Vagina (tissue), 2 donors: ENCODE measurements around the gene ZNF467.

Source experiments
- POLR2A ChIP-seq, 2 donors: fragments of 450-650 bp; IDR thresholded peaks; one replicate each; pipeline ENCODE4 v1.6.1; 2017; ENCODE audit warnings: antibody characterized with exemption in 2 of 2, mild to moderate bottlenecking in 2 of 2, moderate library complexity in 2 of 2
- POLR2AphosphoS5 ChIP-seq, 2 donors: sonication (generic); formaldehyde crosslinking; IDR thresholded peaks; one replicate each; pipeline ENCODE4 v1.9.0; 2017; ENCODE audit warnings: antibody characterized with exemption in 2 of 2, mild to moderate bottlenecking in 2 of 2, low read depth in 1 of 2; ENCODE audit not compliant: insufficient read depth in 1 of 2
- TF ChIP-seq, protein P1 (sequence below), 3 experiments: fragments of 450-650 bp in 2 of 3; fragments of 200-600 bp in 1 of 3; sonication (generic) in 1 of 3; IDR thresholded peaks; one replicate each; pipeline ENCODE4 v1.5.1; 2017 to 2019; ENCODE audit warnings: antibody characterized with exemption in 3 of 3, mild to moderate bottlenecking in 2 of 3, moderate library complexity in 2 of 3

DNA sequence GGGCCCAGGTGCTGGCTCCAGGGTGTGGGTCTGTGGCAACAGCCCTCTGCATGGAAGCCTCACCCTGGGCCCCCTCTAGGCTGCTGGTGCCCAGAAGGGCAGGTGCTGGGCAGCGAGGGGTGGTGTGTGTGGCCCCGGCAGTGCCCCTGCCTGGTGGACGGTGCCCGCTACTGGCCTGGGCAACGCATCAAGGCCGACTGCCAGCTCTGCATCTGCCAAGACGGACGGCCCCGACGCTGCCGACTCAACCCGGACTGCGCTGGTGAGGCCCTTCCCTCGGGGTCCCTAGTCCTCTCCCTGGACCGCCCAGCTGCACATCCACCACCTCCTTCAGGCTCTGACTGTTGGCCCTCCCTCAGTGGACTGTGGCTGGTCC, 18.8 kb upstream of the ZNF467 start:
- TF ChIP-seq, protein P1, sequence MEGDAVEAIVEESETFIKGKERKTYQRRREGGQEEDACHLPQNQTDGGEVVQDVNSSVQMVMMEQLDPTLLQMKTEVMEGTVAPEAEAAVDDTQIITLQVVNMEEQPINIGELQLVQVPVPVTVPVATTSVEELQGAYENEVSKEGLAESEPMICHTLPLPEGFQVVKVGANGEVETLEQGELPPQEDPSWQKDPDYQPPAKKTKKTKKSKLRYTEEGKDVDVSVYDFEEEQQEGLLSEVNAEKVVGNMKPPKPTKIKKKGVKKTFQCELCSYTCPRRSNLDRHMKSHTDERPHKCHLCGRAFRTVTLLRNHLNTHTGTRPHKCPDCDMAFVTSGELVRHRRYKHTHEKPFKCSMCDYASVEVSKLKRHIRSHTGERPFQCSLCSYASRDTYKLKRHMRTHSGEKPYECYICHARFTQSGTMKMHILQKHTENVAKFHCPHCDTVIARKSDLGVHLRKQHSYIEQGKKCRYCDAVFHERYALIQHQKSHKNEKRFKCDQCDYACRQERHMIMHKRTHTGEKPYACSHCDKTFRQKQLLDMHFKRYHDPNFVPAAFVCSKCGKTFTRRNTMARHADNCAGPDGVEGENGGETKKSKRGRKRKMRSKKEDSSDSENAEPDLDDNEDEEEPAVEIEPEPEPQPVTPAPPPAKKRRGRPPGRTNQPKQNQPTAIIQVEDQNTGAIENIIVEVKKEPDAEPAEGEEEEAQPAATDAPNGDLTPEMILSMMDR (IDR thresholded peaks at IDR 0.05), result no peak
- TF ChIP-seq POLR2AphosphoS5 (IDR thresholded peaks at IDR 0.05; ENCODE audit: insufficient read depth in 1 of 2, low read depth in 1 of 2) (no peak), POLR2A (IDR thresholded peaks at IDR 0.05) (no peak)
